HFF-Myc (cell line): ENCODE results near the gene TAS1R2.

Experiments used
- DNase-seq: peaks from one replicate; pipeline ENCODE4 v3.0.0-alpha.2; 2011; ENCODE audit warnings: low read depth; ENCODE audit errors: extremely low read depth
- H3K4me3 ChIP-seq: replicated peaks from 2 replicates; pipeline ENCODE4 v1.5.1; 2011; ENCODE audit warnings: low read depth, mild to moderate bottlenecking, control low read depth, low read length
- CTCF ChIP-seq: IDR thresholded peaks from 2 replicates; pipeline ENCODE4 v1.5.1; 2012; ENCODE audit warnings: mild to moderate bottlenecking, low read depth, low read length, control low read depth; ENCODE audit errors: missing control alignments

TAS1R2 gene

DNA sequence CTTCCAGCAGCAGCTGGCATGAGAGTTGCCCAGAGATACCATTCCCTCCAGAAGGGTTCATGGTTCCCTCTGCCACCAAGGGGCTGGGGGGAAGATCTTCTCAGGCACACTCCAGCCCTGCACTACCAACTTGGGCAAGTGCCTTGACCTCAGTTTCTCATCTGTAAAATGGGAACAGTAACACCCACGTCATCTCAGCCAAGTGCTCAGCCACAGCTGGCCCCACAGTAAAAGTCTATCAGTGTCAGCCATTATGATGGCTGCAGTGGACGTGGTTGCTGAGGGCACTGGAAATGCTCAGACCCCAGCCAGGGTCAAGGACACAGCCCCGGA is 16.3 kb upstream of the TAS1R2 start:
- H3K4me3 ChIP-seq: no peak overlapping the region
- DNase-seq: no peak
- TF ChIP-seq CTCF: no peak

GRCh38 chr1:18875107-18875795 is 15.8 kb upstream of the TAS1R2 start:
- DNase-seq: peak; percentile 71
- no peak overlapping the region for H3K4me3 ChIP-seq
- peak; percentile 93 for TF ChIP-seq CTCF

DNA sequence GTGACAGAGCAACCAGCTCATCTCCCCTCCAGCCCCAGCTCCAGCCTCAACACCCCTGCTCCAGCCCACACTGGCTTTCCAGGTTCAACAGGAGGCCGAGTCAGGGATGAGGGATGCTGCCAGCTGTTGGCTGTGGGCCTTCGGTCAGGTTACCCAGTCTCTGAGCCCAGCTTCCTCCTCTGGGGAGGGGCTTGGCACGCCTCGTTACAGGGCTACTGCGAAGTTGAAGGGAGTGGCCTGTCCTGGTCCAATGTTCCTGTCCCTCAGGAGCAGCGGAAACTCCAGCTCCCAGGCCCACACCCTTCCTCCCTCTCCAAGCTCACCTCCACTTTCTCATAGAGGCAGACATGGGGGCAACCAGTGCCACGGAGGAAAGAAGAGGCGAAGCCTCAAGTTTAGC is 15.1 kb upstream of the TAS1R2 start:
- DNase-seq: no peak
- no peak for TF ChIP-seq CTCF
- no peak overlapping the region for H3K4me3 ChIP-seq

DNA sequence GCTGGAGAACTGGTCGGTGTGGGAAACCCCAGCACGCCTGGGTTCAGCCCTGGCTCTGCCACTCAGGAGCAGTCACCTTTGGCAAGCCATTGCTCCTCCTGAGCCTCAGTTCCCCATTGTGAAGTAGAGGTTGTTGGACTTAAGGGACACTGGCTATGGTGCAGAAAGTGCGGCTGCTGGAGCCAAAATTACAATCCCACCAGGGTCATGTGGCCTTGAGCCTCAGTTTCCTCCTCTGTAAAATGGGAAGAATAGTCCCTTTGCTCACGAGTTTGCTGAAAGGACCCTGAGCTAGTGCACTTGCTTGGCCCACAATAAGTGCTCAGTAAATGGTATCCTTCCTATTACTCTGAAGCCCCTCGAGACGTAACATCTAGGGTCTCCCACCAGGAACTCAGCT is 14.6 kb upstream of the TAS1R2 start:
- no peak for DNase-seq
- no peak overlapping the region for H3K4me3 ChIP-seq
- no peak for TF ChIP-seq CTCF

DNA sequence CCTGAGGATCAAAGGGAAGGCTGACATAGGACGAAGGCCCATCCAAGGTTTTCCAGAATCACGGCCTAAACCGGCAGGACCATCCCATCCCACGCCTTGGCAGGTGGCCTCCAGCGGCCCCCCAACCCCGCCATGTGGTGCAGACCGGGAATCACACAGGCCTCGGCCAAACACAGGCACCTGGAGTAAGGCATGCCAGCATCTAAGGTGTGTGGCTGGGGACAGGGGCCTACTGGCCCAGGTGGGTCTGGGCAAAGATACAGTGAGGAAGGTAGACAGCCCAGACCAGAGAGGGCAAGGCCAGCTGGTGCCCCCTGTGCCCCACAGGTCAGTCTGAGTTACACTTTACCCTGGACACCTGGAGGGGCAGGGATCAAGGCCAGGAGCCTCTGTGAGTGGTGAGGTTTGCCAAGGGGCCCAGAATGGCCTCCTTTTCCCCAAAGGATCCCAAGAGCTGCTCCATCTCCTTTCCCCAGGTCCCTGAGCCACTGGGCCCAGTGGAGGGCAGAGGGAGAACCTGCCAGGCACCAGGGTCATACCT is 12.7 kb upstream of the TAS1R2 start:
- H3K4me3 ChIP-seq: no peak overlapping the region
- no peak for TF ChIP-seq CTCF
- no peak for DNase-seq

DNA sequence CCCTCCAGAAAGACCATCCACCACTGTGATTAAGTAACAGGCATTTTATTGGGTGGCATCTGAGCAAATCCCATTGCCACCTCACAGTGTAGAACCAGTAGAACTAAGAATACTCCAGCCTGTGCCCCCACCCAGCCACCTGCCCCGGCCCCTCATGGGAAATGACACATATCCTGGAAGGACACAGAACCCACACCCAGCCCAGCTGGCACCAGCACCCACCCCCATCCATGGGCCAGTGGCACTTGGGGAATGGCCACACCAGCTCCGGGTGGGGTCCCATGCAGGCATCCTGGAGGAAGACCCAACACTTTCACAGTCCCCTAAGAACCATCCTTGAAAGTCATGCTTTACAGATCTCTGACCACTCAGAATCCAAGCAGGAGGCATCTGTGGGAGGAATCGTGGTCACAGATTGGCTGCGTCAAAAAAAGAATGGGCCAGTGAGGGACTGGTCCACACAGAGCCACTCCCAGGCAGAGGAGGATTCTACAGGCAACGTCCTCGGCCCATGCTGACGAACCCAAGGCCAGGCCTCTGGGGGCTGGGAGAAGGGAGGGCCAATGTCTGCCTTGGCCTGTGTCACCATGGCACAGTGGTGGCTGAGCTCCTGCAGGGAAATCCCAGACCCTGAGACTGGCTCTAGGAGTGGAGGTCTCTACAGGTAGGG is 12.1 kb upstream of the TAS1R2 start:
- no peak overlapping the region for H3K4me3 ChIP-seq
- TF ChIP-seq CTCF: no peak
- no peak for DNase-seq
